HepG2 (cell line): Measurements from ENCODE around the gene AASDHPPT. TPM values are rescaled to one million over a fixed set of nuclear protein-coding genes. Genes with fewer than 3 reads are reported as not detected.

ENCODE experiments used
- ATAC-seq: fragments of 200-7000 bp; cut with Tn5 transposase; 3 replicates; pipeline ENCODE4 v1.9.1; 2020; ENCODE audit warnings: mild to moderate bottlenecking, moderate library complexity
- BruUV-seq: library from RNA; stranded (reverse); fragments of 400-500 nt; replicated peaks from 2 replicates; lab custom pipeline; 2021; lab: Mats Ljungman, UMichigan
- CTCF ChIA-PET: fragments of 300-600 bp; formaldehyde crosslinking; extraction: SDS; loops from one replicate; lab custom pipeline; 2021; ENCODE audit warnings: low total read pairs, inconsistent platforms, low intra/inter-chr PET ratio; lab: Yijun Ruan, JAX
- POLR2A ChIA-PET: fragments of 350-600 bp; sonication (Branson Sonifier 250); formaldehyde crosslinking; loops from one replicate; lab custom pipeline; 2020; ENCODE audit warnings: antibody characterized with exemption, inconsistent platforms; lab: Yijun Ruan, JAX
- DNase-seq: peaks from one replicate; pipeline ENCODE4 v3.0.0-alpha.2; 2015; ENCODE audit warnings: low spot score
- FAIRE-seq: peaks from 3 replicates; lab custom pipeline; 2011; peaks lifted over from hg19 to GRCh38; lab: Jason Lieb, UNC
- H2AFZ ChIP-seq: one replicate; pipeline ENCODE4 v1.6.1; 2011; ENCODE audit warnings: low read length, inconsistent platforms
- H3K27ac ChIP-seq: fragments of 300-600 bp; 3 replicates; pipeline ENCODE4 v1.8.0; 2011; ENCODE audit warnings: mixed run types, mild to moderate bottlenecking, mixed read lengths, low read length, inconsistent platforms; ENCODE audit not compliant: insufficient read depth; ENCODE audit errors: extremely low read length
- H3K27me3 ChIP-seq, 2 experiments: fragments of 200-600 bp in 1 of 2; 2 replicates in 1 of 2; 3 replicates in 1 of 2; pipeline versions ENCODE4 v1.6.0 to v1.8.0; 2011; ENCODE audit warnings: low read length in 2 of 2, mild to moderate bottlenecking in 2 of 2, moderate library complexity in 2 of 2, inconsistent platforms in 1 of 2; ENCODE audit not compliant: insufficient read depth in 2 of 2, control insufficient read depth in 1 of 2
- H3K36me3 ChIP-seq, 2 experiments: fragments of 200-600 bp in 1 of 2; replicated peaks in 1 of 2; 2 replicates in 1 of 2; 3 replicates in 1 of 2; pipeline versions ENCODE4 v1.5.1 to v1.8.0; 2011; ENCODE audit warnings: low read length in 2 of 2, inconsistent platforms in 1 of 2; ENCODE audit not compliant: insufficient read depth in 2 of 2, control insufficient read depth in 1 of 2
- H3K4me1 ChIP-seq: 2 replicates; pipeline ENCODE4 v1.5.1; 2012; ENCODE audit warnings: low read length, inconsistent platforms; ENCODE audit not compliant: insufficient read depth
- H3K4me2 ChIP-seq: 2 replicates; pipeline ENCODE4 v1.6.0; 2011; ENCODE audit warnings: low read depth, low read length, inconsistent platforms
- H3K4me3 ChIP-seq, 3 experiments: fragments of 200-600 bp in 1 of 3; sonication (generic), shearing (Covaris generic) in 1 of 3; replicated peaks in 1 of 3; 2 replicates each; pipeline ENCODE4 v1.5.1; 2011 to 2016; ENCODE audit warnings: low read length in 3 of 3, inconsistent platforms in 2 of 3, low read depth in 2 of 3, mild to moderate bottlenecking in 2 of 3, control low read depth in 1 of 3, mixed read lengths in 1 of 3; ENCODE audit not compliant: insufficient read depth in 1 of 3
- H3K79me2 ChIP-seq: one replicate; pipeline ENCODE4 v1.6.1; 2011; ENCODE audit warnings: low read length, inconsistent platforms; ENCODE audit not compliant: insufficient read depth
- H3K9ac ChIP-seq: 2 replicates; pipeline ENCODE4 v1.6.0; 2011; ENCODE audit warnings: mild to moderate bottlenecking, low read depth, low read length, inconsistent platforms; ENCODE audit not compliant: insufficient read depth
- H3K9me3 ChIP-seq: 2 replicates; pipeline ENCODE4 v1.5.1; 2012; ENCODE audit warnings: mild to moderate bottlenecking, low read length
- H4K20me1 ChIP-seq: 2 replicates; pipeline ENCODE4 v1.6.0; 2011; ENCODE audit warnings: inconsistent platforms, mild to moderate bottlenecking, low read length, moderate library complexity; ENCODE audit not compliant: insufficient read depth
- CBFB ChIP-seq: sonication (generic); formaldehyde crosslinking; IDR thresholded peaks from 2 replicates; pipeline ENCODE4 v1.4.0; 2020; ENCODE audit warnings: missing genetic modification reagents
- ETS1 ChIP-seq: sonication (generic); formaldehyde crosslinking; IDR thresholded peaks from 2 replicates; pipeline ENCODE4 v1.4.0; 2020; ENCODE audit warnings: missing genetic modification reagents
- KAT7 ChIP-seq: IDR thresholded peaks from 2 replicates; pipeline ENCODE4 v1.6.1; 2018; ENCODE audit warnings: borderline replicate concordance, missing compliant biosample characterization
- KDM1A ChIP-seq: IDR thresholded peaks from 2 replicates; pipeline ENCODE4 v1.6.1; 2016; ENCODE audit warnings: missing compliant biosample characterization
- MBNL3 ChIP-seq: fragments of 250-450 bp; sonication (Bioruptor Pico); conservative IDR thresholded peaks from 2 replicates; pipeline ENCODE4 v1.8.0; 2022; ENCODE audit warnings: mild to moderate bottlenecking, inconsistent platforms
- NBN ChIP-seq: fragments of 450-650 bp; conservative IDR thresholded peaks from 2 replicates; pipeline ENCODE4 v1.6.1; 2017
- NFIB ChIP-seq: sonication (generic); formaldehyde crosslinking; IDR thresholded peaks from 2 replicates; pipeline ENCODE4 v1.9.0; 2021; ENCODE audit warnings: missing genetic modification reagents, mild to moderate bottlenecking, borderline replicate concordance
- REL ChIP-seq: sonication (generic); formaldehyde crosslinking; conservative IDR thresholded peaks from 2 replicates; pipeline ENCODE4 v1.8.0; 2022; ENCODE audit warnings: mild to moderate bottlenecking, missing genetic modification reagents, moderate library complexity
- SKIL ChIP-seq: sonication (generic); formaldehyde crosslinking; IDR thresholded peaks from 2 replicates; pipeline ENCODE4 v1.8.0; 2022; ENCODE audit warnings: missing genetic modification reagents, mild to moderate bottlenecking, moderate library complexity, borderline replicate concordance
- ZNF317 ChIP-seq: sonication (generic); formaldehyde crosslinking; IDR thresholded peaks from 2 replicates; pipeline ENCODE4 v1.5.0; 2020; ENCODE audit warnings: mild to moderate bottlenecking, missing genetic modification reagents
- ZNF737 ChIP-seq: sonication (generic); formaldehyde crosslinking; IDR thresholded peaks from 2 replicates; pipeline ENCODE4 v1.5.0; 2020; ENCODE audit warnings: missing genetic modification reagents, mild to moderate bottlenecking, borderline replicate concordance
- ZNF850 ChIP-seq: sonication (generic); formaldehyde crosslinking; conservative IDR thresholded peaks from 2 replicates; pipeline ENCODE4 v1.9.0; 2021; ENCODE audit warnings: mild to moderate bottlenecking, missing genetic modification reagents
- WGBS: methylation state at CpG from one replicate; pipeline ENCODE4 v1.1.6; 2017; ENCODE audit warnings: low lambda C conversion rate; 5-methylcytosine and 5-hydroxymethylcytosine counted together
- in situ Hi-C: cut with HindIII; loops from 2 replicates; pipeline ENCODE4 v1.10.0; 2017; ENCODE audit warnings: low pct_unique_long_range_greater_than_20kb; ENCODE audit not compliant: extremely low pct_ligation_motif_present
- intact Hi-C: fragments of 100-400 bp; cut with micrococcal nuclease; formaldehyde crosslinking; loops from one replicate; pipeline ENCODE4 v1.10.0; 2022; ENCODE audit not compliant: unreplicated experiment
- polyA plus RNA-seq, 8 experiments: library from polyadenylated mRNA; depleted of rRNA in 3 of 8; stranded (reverse) in 7 of 8; unstranded in 1 of 8; fragments of >200 nt; fragmentation: Illumina TruSeq in 4 of 8; extraction: Trizol in 4 of 8; gene quantifications; 2 replicates each; pipeline versions ENCODE4 v1.2.1 to v1.2.3, GENCODE V29; 2011 to 2016; ENCODE audit warnings: low read depth in 4 of 8, missing spikeins in 1 of 8, mixed read lengths in 1 of 8; ENCODE audit not compliant: insufficient read depth in 1 of 8
- total RNA-seq, 5 experiments: library from RNA; depleted of rRNA; stranded (reverse); fragments of >200 nt; fragmentation: Illumina TruSeq; extraction: Trizol; gene quantifications; 2 replicates each; pipeline ENCODE4 v1.2.3, GENCODE V29; 2016; ENCODE audit warnings: low read depth in 1 of 5

The AASDHPPT gene
- total and polyA plus RNA-seq, 2 of the 13 experiments (the other 11 are each of a cell fraction or from before 2014, with no cell fraction given): 20.2 to 43.7 TPM

- ATAC-seq (peak; percentile 48; the same call in 1 of the 3 replicates), FAIRE-seq (no peak)
- intact Hi-C loops: no loop called here
Measured at GRCh38 chr11:106105986-106106385, 28.5 kb downstream of the AASDHPPT start.

GRCh38 chr11:106121570-106122320 is 44.3 kb downstream of the AASDHPPT start:
- H2AFZ ChIP-seq: no peak overlapping the region
- H3K36me3 ChIP-seq: no peaks in the 10 kb centered on the region
- no peak overlapping the region for H3K9ac ChIP-seq
- intact Hi-C loops: no loop called here
- in situ Hi-C loops: no loop called here
- no peak for DNase-seq
- 10% methylated on average over 6 of the region's 6 CpGs for WGBS
- ChIA-PET CTCF (no interaction called here), POLR2A (no interaction called here)
- H3K4me2 ChIP-seq: no peak overlapping the region
- TF ChIP-seq SKIL (CRISPR knock-in tag) (no peak), NFIB (CRISPR knock-in tag) (no peak), ZNF850 (CRISPR knock-in tag) (no peak), NBN (no peak), KDM1A (no peak), KAT7 (CRISPR knock-in tag) (no peak), ZNF737 (CRISPR knock-in tag) (no peak), MBNL3 (CRISPR knock-in tag) (no peak), ZNF317 (CRISPR knock-in tag) (no peak), REL (no peak)
- no peak for ATAC-seq
- H3K79me2 ChIP-seq: no peaks in the 10 kb centered on the region
- no peak overlapping the region for H3K27ac ChIP-seq
- no peaks in the 10 kb centered on the region for H3K9me3 ChIP-seq
- no peaks in the 10 kb centered on the region for H3K27me3 ChIP-seq
- H3K4me3 ChIP-seq: no peak overlapping the region
- H4K20me1 ChIP-seq: no peaks in the 10 kb centered on the region
- BruUV-seq: no TSS peak
- no peak for FAIRE-seq
- H3K4me1 ChIP-seq: no peaks in the 10 kb centered on the region

More at GRCh38 chr11:106105986-106106385, 28.5 kb downstream of the AASDHPPT start:
- H3K36me3 ChIP-seq: no peaks in the 10 kb centered on the region
- in situ Hi-C loops: no loop called here
- no peak overlapping the region for H2AFZ ChIP-seq
- POLR2A ChIA-PET: no interaction called here
- BruUV-seq: no TSS peak
- 38% methylated on average over 6 of the region's 6 CpGs for WGBS
- H4K20me1 ChIP-seq: no peaks in the 10 kb centered on the region
- no peak overlapping the region for H3K4me2 ChIP-seq
- H3K27me3 ChIP-seq: no peaks in the 10 kb centered on the region; a peak in 1 of 5 replicates
- no peaks in the 10 kb centered on the region for H3K4me1 ChIP-seq
- no peaks in the 10 kb centered on the region for H3K9me3 ChIP-seq
- CTCF ChIA-PET: no interaction called here
- no peak overlapping the region for H3K9ac ChIP-seq
- H3K4me3 ChIP-seq: no peak overlapping the region
- no peak for TF ChIP-seq ETS1 (CRISPR knock-in tag)
- no peak for TF ChIP-seq CBFB (CRISPR knock-in tag)
- H3K27ac ChIP-seq: no peak overlapping the region
- no peaks in the 10 kb centered on the region for H3K79me2 ChIP-seq
- no peak for DNase-seq
